A549 (cell line): ENCODE measurements around the gene H6PD.

Experiments used
- CBX8 ChIP-seq: fragments of 200-600 bp; sonication (generic); IDR thresholded peaks from 2 replicates; pipeline ENCODE4 v1.6.1; 2016
- CEBPB ChIP-seq, 2 experiments: fragments of >200 bp in 1 of 2; sonication (Bioruptor Twin) in 1 of 2; formaldehyde crosslinking in 1 of 2; IDR thresholded peaks; 2 replicates each; pipeline ENCODE4 v1.6.1; 2012 to 2016
- CTCF ChIP-seq: fragments of >200 bp; sonication (Bioruptor Twin); formaldehyde crosslinking; IDR thresholded peaks from 3 replicates; pipeline ENCODE4 v1.5.1; 2016
- E2F6 ChIP-seq: IDR thresholded peaks from 2 replicates; pipeline ENCODE4 v1.6.1; 2012; ENCODE audit warnings: low read depth, borderline replicate concordance
- FOSB ChIP-seq: fragments of 250-450 bp; sonication (Bioruptor Pico); IDR thresholded peaks from 2 replicates; pipeline ENCODE4 v1.5.0; 2020; ENCODE audit warnings: mild to moderate bottlenecking, moderate library complexity
- JUN ChIP-seq, 2 experiments: fragments of >200 bp; sonication (Bioruptor Twin); formaldehyde crosslinking; IDR thresholded peaks; 2 replicates in 1 of 2; 3 replicates in 1 of 2; pipeline ENCODE4 v1.6.1; 2016 to 2017
- KDM5A ChIP-seq: fragments of 200-600 bp; sonication (generic); IDR thresholded peaks from 2 replicates; pipeline ENCODE4 v1.6.1; 2016; ENCODE audit warnings: antibody characterized with exemption, mild to moderate bottlenecking
- POLR2A ChIP-seq: IDR thresholded peaks from 2 replicates; pipeline ENCODE4 v1.6.1; 2012; ENCODE audit warnings: mild to moderate bottlenecking, low read length
- RAD21 ChIP-seq, 2 experiments: fragments of >200 bp in 1 of 2; sonication (Bioruptor Twin) in 1 of 2; formaldehyde crosslinking in 1 of 2; IDR thresholded peaks in 1 of 2; conservative IDR thresholded peaks in 1 of 2; 2 replicates in 1 of 2; 3 replicates in 1 of 2; pipeline ENCODE4 v1.6.1; 2012 to 2018; ENCODE audit warnings: inconsistent platforms in 1 of 2
- RFX5 ChIP-seq: fragments of 450-650 bp; IDR thresholded peaks from 2 replicates; pipeline ENCODE4 v1.7.1; 2014; ENCODE audit warnings: antibody characterized with exemption, mild to moderate bottlenecking, moderate library complexity
- ZFP36 ChIP-seq: fragments of 450-650 bp; IDR thresholded peaks from 2 replicates; pipeline ENCODE4 v1.6.1; 2014; ENCODE audit warnings: borderline replicate concordance; ENCODE audit not compliant: partially characterized antibody
- ZNF302 ChIP-seq: fragments of 250-450 bp; sonication (Bioruptor Pico); IDR thresholded peaks from 2 replicates; pipeline ENCODE4 v1.9.0; 2021; ENCODE audit warnings: inconsistent platforms, mild to moderate bottlenecking, moderate library complexity
- TF ChIP-seq, protein P1 (sequence below): fragments of 150-350 bp; IDR thresholded peaks from 2 replicates; pipeline ENCODE4 v1.6.1; 2014; ENCODE audit warnings: low read depth, mild to moderate bottlenecking, low read length

DNA sequence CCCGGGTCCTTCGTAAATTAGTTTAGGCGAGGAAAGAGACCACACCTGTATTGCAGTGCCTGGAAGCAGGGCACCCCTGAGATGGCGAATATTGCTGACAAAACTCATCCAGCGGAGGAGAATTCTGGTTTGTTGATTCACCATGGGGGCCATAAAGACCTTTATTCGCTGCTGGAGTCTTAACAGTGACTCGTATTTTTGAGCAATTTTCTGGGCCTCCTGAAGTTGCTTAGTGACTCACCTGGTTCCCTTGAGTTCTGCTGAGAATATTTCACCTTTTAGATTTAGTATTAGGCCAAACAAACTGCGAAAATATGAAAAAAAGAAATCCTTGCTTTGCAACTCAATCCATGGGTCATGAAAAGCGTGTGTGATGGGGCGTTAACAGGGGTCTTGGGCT lies 20.6 kb upstream of the H6PD start:
- no peak for TF ChIP-seq CTCF
- TF ChIP-seq ZFP36 = no peak
- no peak for TF ChIP-seq RFX5
- no peak for TF ChIP-seq JUN (IDR thresholded peaks at IDR 0.05)
- no peak for TF ChIP-seq KDM5A
- TF ChIP-seq, protein P1, sequence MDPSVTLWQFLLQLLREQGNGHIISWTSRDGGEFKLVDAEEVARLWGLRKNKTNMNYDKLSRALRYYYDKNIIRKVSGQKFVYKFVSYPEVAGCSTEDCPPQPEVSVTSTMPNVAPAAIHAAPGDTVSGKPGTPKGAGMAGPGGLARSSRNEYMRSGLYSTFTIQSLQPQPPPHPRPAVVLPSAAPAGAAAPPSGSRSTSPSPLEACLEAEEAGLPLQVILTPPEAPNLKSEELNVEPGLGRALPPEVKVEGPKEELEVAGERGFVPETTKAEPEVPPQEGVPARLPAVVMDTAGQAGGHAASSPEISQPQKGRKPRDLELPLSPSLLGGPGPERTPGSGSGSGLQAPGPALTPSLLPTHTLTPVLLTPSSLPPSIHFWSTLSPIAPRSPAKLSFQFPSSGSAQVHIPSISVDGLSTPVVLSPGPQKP = no peak
- no peak for TF ChIP-seq CEBPB (IDR thresholded peaks at IDR 0.05)
- no peak for TF ChIP-seq ZNF302 (CRISPR knock-in tag)
- TF ChIP-seq E2F6 = no peak
- no peak for TF ChIP-seq FOSB
- TF ChIP-seq CBX8 = no peak
- TF ChIP-seq RAD21 (conservative IDR thresholded peaks at IDR 0.05 in 1 of 2, IDR thresholded peaks at IDR 0.05 in 1 of 2) = no peak
- no peak for TF ChIP-seq POLR2A
